A549 (cell line): ENCODE data around the gene DAZAP1. TPM values are rescaled to one million over a fixed set of nuclear protein-coding genes. Genes with fewer than 3 reads are reported as not detected.

Experiments
- ATAC-seq, 2 experiments: fragments of 200-7000 bp in 1 of 2; fragments of >200 bp in 1 of 2; cut with Nextera tagmentation in 1 of 2; cut with Tn5 transposase in 1 of 2; 3 replicates each; pipeline versions ENCODE4 v1.8.0 to v1.9.1; 2018 to 2020; ENCODE audit warnings: mild to moderate bottlenecking in 1 of 2, moderate library complexity in 1 of 2
- CTCF ChIA-PET: fragments of 300-600 bp; sonication (Branson Sonifier 250); formaldehyde crosslinking; extraction: SDS; loops from one replicate; lab custom pipeline; 2021; ENCODE audit warnings: antibody characterized with exemption, inconsistent platforms; lab: Yijun Ruan, JAX
- POLR2A ChIA-PET: fragments of 350-600 bp; formaldehyde crosslinking; extraction: SDS; loops from one replicate; lab custom pipeline; 2021; ENCODE audit warnings: antibody characterized with exemption, inconsistent platforms; lab: Yijun Ruan, JAX
- DNase-seq, 2 experiments: peaks; one replicate each; pipeline versions ENCODE4 v3.0.0 to v3.0.0-alpha.2; 2011 to 2016; ENCODE audit warnings: low read depth in 1 of 2, low spot score in 1 of 2
- FAIRE-seq: peaks from 2 replicates; lab custom pipeline; 2011; peaks lifted over from hg19 to GRCh38; lab: Jason Lieb, UNC
- H3K27ac ChIP-seq, 2 experiments: fragments of >200 bp; sonication (Bioruptor Twin); formaldehyde crosslinking; 3 replicates each; pipeline ENCODE4 v1.5.1; 2016 to 2017
- H3K4me1 ChIP-seq: fragments of >200 bp; sonication (Bioruptor Twin); formaldehyde crosslinking; 3 replicates; pipeline ENCODE4 v1.6.1; 2016
- H3K4me2 ChIP-seq: fragments of >200 bp; sonication (Bioruptor Twin); formaldehyde crosslinking; 3 replicates; pipeline ENCODE4 v1.6.1; 2016
- H3K4me3 ChIP-seq: fragments of >200 bp; sonication (Bioruptor Twin); formaldehyde crosslinking; 3 replicates; pipeline ENCODE4 v1.5.1; 2016
- H3K9me3 ChIP-seq: fragments of >200 bp; sonication (Bioruptor Twin); formaldehyde crosslinking; 3 replicates; pipeline ENCODE4 v1.6.1; 2016
- ATOH8 ChIP-seq: fragments of 250-450 bp; sonication (Bioruptor Pico); IDR thresholded peaks from 2 replicates; pipeline ENCODE4 v1.5.0; 2020; ENCODE audit warnings: low read depth, mild to moderate bottlenecking, moderate library complexity
- CBX2 ChIP-seq: fragments of 200-600 bp; sonication (generic); IDR thresholded peaks from 2 replicates; pipeline ENCODE4 v1.6.1; 2016; ENCODE audit warnings: low read depth, mild to moderate bottlenecking, borderline replicate concordance
- CEBPB ChIP-seq, 2 experiments: fragments of >200 bp in 1 of 2; sonication (Bioruptor Twin) in 1 of 2; formaldehyde crosslinking in 1 of 2; IDR thresholded peaks; 2 replicates each; pipeline ENCODE4 v1.6.1; 2012 to 2016
- CTCF ChIP-seq: fragments of >200 bp; sonication (Bioruptor Twin); formaldehyde crosslinking; IDR thresholded peaks from 3 replicates; pipeline ENCODE4 v1.5.1; 2016
- EHF ChIP-seq: fragments of 250-450 bp; sonication (Bioruptor Pico); IDR thresholded peaks from 2 replicates; pipeline ENCODE4 v1.5.0; 2020; ENCODE audit warnings: mild to moderate bottlenecking
- EHMT2 ChIP-seq: fragments of 200-600 bp; sonication (generic); IDR thresholded peaks from 2 replicates; pipeline ENCODE4 v1.6.1; 2016; ENCODE audit warnings: antibody characterized with exemption, low read depth, mild to moderate bottlenecking, moderate library complexity
- FOSL2 ChIP-seq, 2 experiments: fragments of 450-650 bp in 1 of 2; fragments of >200 bp in 1 of 2; sonication (Bioruptor Twin) in 1 of 2; formaldehyde crosslinking; IDR thresholded peaks; 2 replicates each; pipeline versions ENCODE4 v1.5.0 to v1.6.1; 2016 to 2020; ENCODE audit warnings: mild to moderate bottlenecking in 1 of 2, moderate library complexity in 1 of 2
- FOXS1 ChIP-seq: fragments of 250-450 bp; sonication (Bioruptor Pico); IDR thresholded peaks from 2 replicates; pipeline ENCODE4 v1.5.0; 2020; ENCODE audit warnings: mild to moderate bottlenecking, moderate library complexity
- HDAC2 ChIP-seq: fragments of 200-600 bp; sonication (generic); IDR thresholded peaks from 2 replicates; pipeline ENCODE4 v1.6.1; 2016
- HEYL ChIP-seq: fragments of 250-450 bp; sonication (Bioruptor Pico); IDR thresholded peaks from 2 replicates; pipeline ENCODE4 v1.8.0; 2021; ENCODE audit warnings: mild to moderate bottlenecking, moderate library complexity
- HMGXB4 ChIP-seq: fragments of 250-450 bp; sonication (Bioruptor Pico); IDR thresholded peaks from 2 replicates; pipeline ENCODE4 v1.5.0; 2021; ENCODE audit warnings: mild to moderate bottlenecking, moderate library complexity, borderline replicate concordance
- HOXA7 ChIP-seq: fragments of 250-450 bp; sonication (Bioruptor Pico); IDR thresholded peaks from 2 replicates; pipeline ENCODE4 v1.5.0; 2020; ENCODE audit warnings: mild to moderate bottlenecking, moderate library complexity
- HOXB13 ChIP-seq: fragments of 250-450 bp; sonication (Bioruptor Pico); IDR thresholded peaks from 2 replicates; pipeline ENCODE4 v1.5.0; 2020; ENCODE audit warnings: low read depth, mild to moderate bottlenecking, moderate library complexity
- HOXB5 ChIP-seq: fragments of 250-450 bp; sonication (Bioruptor Pico); IDR thresholded peaks from 2 replicates; pipeline ENCODE4 v1.5.0; 2020; ENCODE audit warnings: mild to moderate bottlenecking, moderate library complexity
- KDM5A ChIP-seq: fragments of 200-600 bp; sonication (generic); IDR thresholded peaks from 2 replicates; pipeline ENCODE4 v1.6.1; 2016; ENCODE audit warnings: antibody characterized with exemption, mild to moderate bottlenecking
- MAX ChIP-seq: IDR thresholded peaks from 2 replicates; pipeline ENCODE4 v1.6.1; 2012
- NPAS2 ChIP-seq: fragments of 250-450 bp; sonication (Bioruptor Pico); IDR thresholded peaks from 2 replicates; pipeline ENCODE4 v1.8.0; 2022; ENCODE audit warnings: mild to moderate bottlenecking, moderate library complexity, borderline replicate concordance
- PBX3 ChIP-seq: IDR thresholded peaks from 2 replicates; pipeline ENCODE4 v1.6.1; 2012
- RAD21 ChIP-seq, 2 experiments: fragments of >200 bp in 1 of 2; sonication (Bioruptor Twin) in 1 of 2; formaldehyde crosslinking in 1 of 2; IDR thresholded peaks in 1 of 2; conservative IDR thresholded peaks in 1 of 2; 2 replicates in 1 of 2; 3 replicates in 1 of 2; pipeline ENCODE4 v1.6.1; 2012 to 2018; ENCODE audit warnings: inconsistent platforms in 1 of 2
- RARB ChIP-seq: fragments of 250-450 bp; sonication (Bioruptor Pico); IDR thresholded peaks from 2 replicates; pipeline ENCODE4 v1.8.0; 2021; ENCODE audit warnings: mild to moderate bottlenecking, moderate library complexity
- RCOR1 ChIP-seq: fragments of 150-350 bp; IDR thresholded peaks from 2 replicates; pipeline ENCODE4 v1.6.1; 2014; ENCODE audit warnings: antibody characterized with exemption, low read length, low read depth
- RNF2 ChIP-seq: fragments of 200-600 bp; sonication (generic); IDR thresholded peaks from 2 replicates; pipeline ENCODE4 v1.6.1; 2016; ENCODE audit warnings: low read depth, mild to moderate bottlenecking, antibody characterized with exemption, moderate library complexity, borderline replicate concordance
- TFCP2L1 ChIP-seq: fragments of 250-450 bp; sonication (Bioruptor Pico); IDR thresholded peaks from 2 replicates; pipeline ENCODE4 v1.5.0; 2021; ENCODE audit warnings: mild to moderate bottlenecking
- USF2 ChIP-seq: fragments of 450-650 bp; IDR thresholded peaks from 2 replicates; pipeline ENCODE4 v1.6.1; 2014; ENCODE audit warnings: antibody characterized with exemption
- ZC3H11A ChIP-seq: fragments of 450-650 bp; IDR thresholded peaks from 2 replicates; pipeline ENCODE4 v1.6.1; 2014; ENCODE audit warnings: antibody characterized with exemption, mild to moderate bottlenecking
- WGBS: methylation state at CpG from one replicate; pipeline ENCODE4 v1.1.6; 2017; ENCODE audit errors: missing lambda C conversion rate; 5-methylcytosine and 5-hydroxymethylcytosine counted together
- polyA plus RNA-seq, 4 experiments: library from polyadenylated mRNA; depleted of rRNA in 3 of 4; stranded (reverse); fragments of >200 nt; fragmentation: RNase III in 1 of 4; extraction: RNeasy Plus Mini Kit Qiagen cat#74134 plus additional on column Dnase treatment in 1 of 4; gene quantifications; 2 replicates in 3 of 4; 3 replicates in 1 of 4; pipeline ENCODE4 v1.2.3, GENCODE V29; 2011 to 2017

The DAZAP1 gene
- polyA plus RNA-seq, 2 of the 4 experiments (the other 2 are of a cell fraction) = 58.9 to 86.3 TPM

- H3K4me3 ChIP-seq = no peak overlapping the region
- no peak for TF ChIP-seq HOXA7 (CRISPR knock-in tag)
- TF ChIP-seq EHMT2 = no peak
- no peak for TF ChIP-seq MAX
- TF ChIP-seq CEBPB (IDR thresholded peaks at IDR 0.05) = no peak
- TF ChIP-seq NPAS2 (CRISPR knock-in tag) = no peak
- TF ChIP-seq KDM5A = no peak
- no peak for TF ChIP-seq EHF (CRISPR knock-in tag)
- TF ChIP-seq FOXS1 (CRISPR knock-in tag) = no peak
- TF ChIP-seq ZC3H11A = no peak
- TF ChIP-seq RAD21 (conservative IDR thresholded peaks at IDR 0.05 in 1 of 2, IDR thresholded peaks at IDR 0.05 in 1 of 2) = no peak
- TF ChIP-seq RNF2 = no peak
- no peak for TF ChIP-seq ATOH8 (CRISPR knock-in tag)
- TF ChIP-seq HOXB13 (CRISPR knock-in tag) = no peak
- TF ChIP-seq HDAC2 = no peak
- no peak for TF ChIP-seq RCOR1
- TF ChIP-seq CTCF = no peak
- no peak for TF ChIP-seq HMGXB4
- TF ChIP-seq FOSL2 (IDR thresholded peaks at IDR 0.05) = no peak
- TF ChIP-seq FOSL2 (CRISPR knock-in tag; IDR thresholded peaks at IDR 0.05) = no peak
- peaks cover 11% of the 10 kb centered on the region; the same call in 2 of the 3 replicates for H3K4me1 ChIP-seq
- ChIA-PET CTCF (no interaction called here), POLR2A (no interaction called here)
- H3K9me3 ChIP-seq = no peaks in the 10 kb centered on the region
- no peak overlapping the region for H3K27ac ChIP-seq
- DNase-seq = no peak
- no peak overlapping the region for H3K4me2 ChIP-seq
- 84% methylated on average over 9 of the region's 26 CpGs for WGBS
- no peak for ATAC-seq
- FAIRE-seq = no peak
These were observed 74.0 kb downstream of the DAZAP1 start for GRCh38 chr19:1481224-1481892.

- H3K4me2 ChIP-seq = no peak overlapping the region
- H3K4me3 ChIP-seq = no peak overlapping the region
- FAIRE-seq = no peak
- DNase-seq = no peak
- H3K9me3 ChIP-seq = no peaks in the 10 kb centered on the region
- no peak for ATAC-seq
- TF ChIP-seq RARB (CRISPR knock-in tag) = no peak
- TF ChIP-seq USF2 = no peak
- TF ChIP-seq HMGXB4 = no peak
- no peak for TF ChIP-seq PBX3
- no peak for TF ChIP-seq ZC3H11A
- TF ChIP-seq HOXB5 = no peak
- no peak for TF ChIP-seq HEYL
- TF ChIP-seq KDM5A = no peak
- TF ChIP-seq TFCP2L1 (CRISPR knock-in tag) = no peak
- TF ChIP-seq CBX2 = no peak
- TF ChIP-seq HOXB13 (CRISPR knock-in tag) = no peak
- TF ChIP-seq, all 56 proteins: peak for 0
- 98% methylated on average over 20 of the region's 36 CpGs for WGBS
- Histone ChIP-seq H3K27ac (no peak overlapping the region), H3K4me1 (peaks cover 11% of the 10 kb centered on the region; the same call in 2 of the 3 replicates)
- CTCF ChIA-PET = no interaction called here
- POLR2A ChIA-PET = no interaction called here
These were observed 74.5 kb downstream of the DAZAP1 start for GRCh38 chr19:1481893-1482360.
